Ovary (tissue), 9 donors: ENCODE results near the gene FBN3. TPM values are rescaled to one million over a fixed set of nuclear protein-coding genes. Genes with fewer than 3 reads are reported as not detected.

ENCODE experiments used
- DNase-seq, 5 donors: peaks; one replicate each; pipeline ENCODE4 v3.0.0-alpha.2; 2019 to 2020
- H3K27ac ChIP-seq, 2 donors: fragments of 200-600 bp; one replicate each; pipeline versions ENCODE4 v1.5.1 to v1.8.0; 2019 to 2022
- H3K27me3 ChIP-seq: fragments of 200-600 bp; one replicate; pipeline ENCODE4 v1.8.0; 2022
- H3K36me3 ChIP-seq: fragments of 200-600 bp; sonication (generic); one replicate; pipeline ENCODE4 v1.5.1; 2019
- H3K4me1 ChIP-seq: one replicate; pipeline ENCODE4 v1.8.1; 2013; ENCODE audit warnings: mild to moderate bottlenecking, moderate library complexity; ENCODE audit not compliant: insufficient read depth
- H3K4me3 ChIP-seq: fragments of 200-600 bp; sonication (generic); one replicate; pipeline ENCODE4 v1.5.1; 2017
- H3K9me3 ChIP-seq, 2 donors: fragments of 200-600 bp in 1 of 2; sonication (generic) in 1 of 2; one replicate each; pipeline versions ENCODE4 v1.5.1 to v1.8.1; 2013 to 2019; ENCODE audit warnings: mild to moderate bottlenecking in 1 of 2, moderate library complexity in 1 of 2
- CTCF ChIP-seq, 3 donors: fragments of 450-650 bp in 2 of 3; fragments of 200-600 bp in 1 of 3; IDR thresholded peaks; one replicate each; pipeline versions ENCODE4 v1.5.1 to v1.8.0; 2016 to 2022; ENCODE audit warnings: antibody characterized with exemption in 3 of 3, mild to moderate bottlenecking in 1 of 3
- EP300 ChIP-seq: sonication (generic); formaldehyde crosslinking; IDR thresholded peaks from one replicate; pipeline ENCODE4 v1.6.1; 2017; ENCODE audit warnings: antibody characterized with exemption
- POLR2A ChIP-seq: fragments of 450-650 bp; IDR thresholded peaks from one replicate; pipeline ENCODE4 v1.6.1; 2017; ENCODE audit warnings: antibody characterized with exemption, mild to moderate bottlenecking, moderate library complexity
- WGBS, 3 donors: extraction: QIAGEN DNeasy Blood & Tissue Kit in 1 of 3; methylation state at CpG; one replicate each; pipeline versions ENCODE4 v1.1.5 to v1.1.7; 2013 to 2017; 5-methylcytosine and 5-hydroxymethylcytosine counted together
- intact Hi-C, 4 donors: fragments of 100-400 bp; cut with DNase I; formaldehyde crosslinking; loops; one replicate each; pipeline versions ENCODE4 v1.11.0 to v1.15.1; 2022 to 2023
- polyA plus RNA-seq, 2 donors: library from polyadenylated mRNA; stranded (reverse); fragments of 200-250 nt in 1 of 2; fragments of 350-450 nt in 1 of 2; fragmentation: Illumina TruSeq in 1 of 2; extraction: RNeasy Lipid Tissue Mini Kit (QIAGEN cat#74804) in 1 of 2; gene quantifications; one replicate each; pipeline ENCODE4 v1.2.3, GENCODE V29; 2013 to 2014
- total RNA-seq, 7 donors: library from RNA; depleted of rRNA in 2 of 7; stranded (reverse); fragments of >200 nt in 2 of 7; fragmentation: NEBNext Ultra II Directional in 3 of 7; extraction: Animal tissue kit (Norgen Biotek cat#: 25700) in 3 of 7; gene quantifications; one replicate each; pipeline versions ENCODE4 v1.1.0 to v1.2.4, GENCODE V29; 2016 to 2023
- donor health status: DM: no; HTN: no; CAD: no; lungs with moderate emphysema.
- donor health status: DM: no; HTN: no; CAD: no.
- donor health status: Bipolar disorder and iron deficiency.
- donor health status: DM: yes; HTN: yes; CAD: no.
- donor health status: DM: no; HTN: no; CAD: no.
- donor health status: DM: yes; HTN: yes; CAD: no.

FBN3 gene
- total and polyA plus RNA-seq, 9 donors, result 0.08 to 0.74 (median 0.25) TPM; not detected in 2

- intact Hi-C loops, result no loop called here
Measured at GRCh38 chr19:8064911-8065874, 84.2 kb downstream of the FBN3 start.

GRCh38 chr19:8057545-8058270 is 91.7 kb downstream of the FBN3 start:
- no peaks in the 10 kb centered on the region for H3K9me3 ChIP-seq
- intact Hi-C loops, result no loop called here
- no peak overlapping the region for H3K27ac ChIP-seq
- H3K4me3 ChIP-seq, result no peak overlapping the region
- no peaks in the 10 kb centered on the region for H3K36me3 ChIP-seq
- WGBS, 3 donors, result 76 to 81% (median 78%) methylated on average over 7 of the region's 7 CpGs
- TF ChIP-seq CTCF (IDR thresholded peaks at IDR 0.05) (no peak), POLR2A (no peak), EP300 (no peak)
- no peaks in the 10 kb centered on the region for H3K4me1 ChIP-seq
- no peaks in the 10 kb centered on the region for H3K27me3 ChIP-seq
- no peak for DNase-seq

More at GRCh38 chr19:8064911-8065874, 84.2 kb downstream of the FBN3 start:
- Histone ChIP-seq H3K4me3 (no peak overlapping the region), H3K36me3 (no peaks in the 10 kb centered on the region), H3K27ac (no peak overlapping the region), H3K27me3 (no peaks in the 10 kb centered on the region), H3K9me3 (peaks cover 0 to under 1% of the 10 kb centered on the region in 2 donors), H3K4me1 (no peaks in the 10 kb centered on the region)
- DNase-seq, result no peak
- TF ChIP-seq POLR2A, result no peak
- TF ChIP-seq CTCF (IDR thresholded peaks at IDR 0.05), result no peak
- no peak for TF ChIP-seq EP300
- 83 to 90% (median 85%) methylated on average over 24 of the region's 24 CpGs for WGBS, 3 donors

GRCh38 chr19:8056533-8056932 is 92.9 kb downstream of the FBN3 start:
- intact Hi-C loops, result no loop called here
- H3K4me3 ChIP-seq, result no peak overlapping the region
- no peaks in the 10 kb centered on the region for H3K27me3 ChIP-seq
- no peaks in the 10 kb centered on the region for H3K4me1 ChIP-seq
- H3K27ac ChIP-seq, result no peak overlapping the region
- WGBS, 3 donors, result 83 to 92% (median 88%) methylated on average over 4 of the region's 4 CpGs
- H3K36me3 ChIP-seq, result no peaks in the 10 kb centered on the region
- no peak for DNase-seq
- no peaks in the 10 kb centered on the region for H3K9me3 ChIP-seq
- TF ChIP-seq CTCF (IDR thresholded peaks at IDR 0.05) (no peak), EP300 (no peak), POLR2A (no peak)

- TF ChIP-seq POLR2A (no peak), CTCF (IDR thresholded peaks at IDR 0.05) (no peak), EP300 (no peak)
- no peak for DNase-seq
- Histone ChIP-seq H3K27ac (no peak overlapping the region), H3K4me1 (no peaks in the 10 kb centered on the region), H3K9me3 (no peaks in the 10 kb centered on the region), H3K36me3 (no peaks in the 10 kb centered on the region), H3K4me3 (no peak overlapping the region), H3K27me3 (no peaks in the 10 kb centered on the region)
- 45 to 55% (median 46%) methylated on average over 3 to 9 of the region's 9 CpGs for WGBS, 3 donors
- intact Hi-C loops, result no loop called here
Measured at GRCh38 chr19:8054169-8054568, 95.2 kb downstream of the FBN3 start.
